H9 (cell line): Measurements from ENCODE around the gene SLC13A4. TPM values are rescaled to one million over a fixed set of nuclear protein-coding genes. Genes with fewer than 3 reads are reported as not detected.

ENCODE experiments used
- DNase-seq: peaks from one replicate; pipeline ENCODE4 v3.0.0-alpha.2; 2017
- H2AFZ ChIP-seq: one replicate; pipeline ENCODE4 v1.6.1; 2013; ENCODE audit warnings: mild to moderate bottlenecking, low read length, control low read depth, moderate library complexity
- H2AK5ac ChIP-seq: 2 replicates; pipeline ENCODE4 v1.6.1; 2013; ENCODE audit warnings: low read length, control low read depth, mixed read lengths; ENCODE audit not compliant: insufficient read length
- H2BK120ac ChIP-seq: one replicate; pipeline ENCODE4 v1.6.1; 2013; ENCODE audit warnings: low read depth, mild to moderate bottlenecking, low read length, control low read depth, inconsistent platforms; ENCODE audit not compliant: poor library complexity, severe bottlenecking
- H2BK12ac ChIP-seq: 2 replicates; pipeline ENCODE4 v1.6.1; 2013; ENCODE audit warnings: low read length, control low read depth, mixed read lengths, low read depth; ENCODE audit not compliant: insufficient read length
- H2BK15ac ChIP-seq: 2 replicates; pipeline ENCODE4 v1.6.1; 2013; ENCODE audit warnings: low read depth, low read length, control low read depth
- H2BK20ac ChIP-seq: one replicate; pipeline ENCODE4 v1.6.1; 2013; ENCODE audit warnings: low read depth, mild to moderate bottlenecking, low read length, control low read depth, inconsistent platforms; ENCODE audit not compliant: poor library complexity, severe bottlenecking
- H2BK5ac ChIP-seq: 2 replicates; pipeline ENCODE4 v1.6.1; 2013; ENCODE audit warnings: low read length, control low read depth, mixed read lengths; ENCODE audit not compliant: insufficient read length
- H3K14ac ChIP-seq: 2 replicates; pipeline ENCODE4 v1.6.1; 2013; ENCODE audit warnings: low read length, control low read depth; ENCODE audit not compliant: insufficient read depth
- H3K18ac ChIP-seq: 2 replicates; pipeline ENCODE4 v1.6.1; 2013; ENCODE audit warnings: low read depth, mild to moderate bottlenecking, mixed read lengths, low read length, control low read depth; ENCODE audit not compliant: insufficient read length
- H3K23ac ChIP-seq: 2 replicates; pipeline ENCODE4 v1.6.1; 2013; ENCODE audit warnings: low read length, control low read depth, mixed read lengths, low read depth; ENCODE audit not compliant: insufficient read length
- H3K23me2 ChIP-seq: 2 replicates; pipeline ENCODE4 v1.6.1; 2013; ENCODE audit warnings: low read depth, mild to moderate bottlenecking, mixed read lengths, low read length, control low read depth; ENCODE audit not compliant: insufficient read length, poor library complexity, severe bottlenecking
- H3K27ac ChIP-seq: 2 replicates; pipeline ENCODE4 v1.5.1; 2013; ENCODE audit warnings: low read length, control low read depth, mixed read lengths, low read depth; ENCODE audit not compliant: insufficient read length
- H3K27me3 ChIP-seq: 2 replicates; pipeline ENCODE4 v1.6.1; 2013; ENCODE audit warnings: low read length, control low read depth, inconsistent platforms; ENCODE audit not compliant: insufficient read depth
- H3K4ac ChIP-seq: 2 replicates; pipeline ENCODE4 v1.6.1; 2013; ENCODE audit warnings: low read depth, mild to moderate bottlenecking, control low read depth, inconsistent platforms, low read length, moderate library complexity
- H3K4me1 ChIP-seq: 2 replicates; pipeline ENCODE4 v1.6.1; 2013; ENCODE audit warnings: low read length, control low read depth, inconsistent platforms; ENCODE audit not compliant: insufficient read depth
- H3K4me2 ChIP-seq: 2 replicates; pipeline ENCODE4 v1.6.1; 2013; ENCODE audit warnings: low read length, control low read depth, mixed read lengths; ENCODE audit not compliant: insufficient read length, insufficient read depth
- H3K56ac ChIP-seq: 2 replicates; pipeline ENCODE4 v1.6.1; 2013; ENCODE audit warnings: low read depth, mild to moderate bottlenecking, mixed read lengths, low read length, control low read depth; ENCODE audit not compliant: insufficient read length
- H3K79me1 ChIP-seq: 2 replicates; pipeline ENCODE4 v1.6.1; 2013; ENCODE audit warnings: low read depth, mild to moderate bottlenecking, moderate library complexity, low read length, control low read depth, inconsistent platforms; ENCODE audit not compliant: insufficient read depth, poor library complexity, severe bottlenecking
- H3K79me2 ChIP-seq: 2 replicates; pipeline ENCODE4 v1.6.1; 2013; ENCODE audit warnings: low read length, control low read depth, inconsistent platforms; ENCODE audit not compliant: insufficient read depth
- H3K9ac ChIP-seq: 2 replicates; pipeline ENCODE4 v1.6.1; 2013; ENCODE audit warnings: low read length, control low read depth, mixed read lengths; ENCODE audit not compliant: insufficient read length; ENCODE audit errors: extremely low read depth
- H3K9me3 ChIP-seq: one replicate; pipeline ENCODE4 v1.6.1; 2013; ENCODE audit warnings: low read depth, low read length, inconsistent platforms; ENCODE audit not compliant: control insufficient read depth
- H3T11ph ChIP-seq: one replicate; pipeline ENCODE4 v1.6.1; 2013; ENCODE audit warnings: mild to moderate bottlenecking, low read length, control low read depth, inconsistent platforms
- H4K20me1 ChIP-seq: one replicate; pipeline ENCODE4 v1.6.1; 2013; ENCODE audit not compliant: control insufficient read depth, insufficient read length, insufficient read depth
- H4K5ac ChIP-seq: 2 replicates; pipeline ENCODE4 v1.6.1; 2013; ENCODE audit warnings: low read depth, mild to moderate bottlenecking, mixed read lengths, low read length, control low read depth; ENCODE audit not compliant: insufficient read length
- H4K8ac ChIP-seq: replicated peaks from 2 replicates; pipeline ENCODE4 v1.6.1; 2013; ENCODE audit warnings: low read length, control low read depth, mixed read lengths, low read depth; ENCODE audit not compliant: insufficient read length
- H4K91ac ChIP-seq: 2 replicates; pipeline ENCODE4 v1.6.1; 2013; ENCODE audit warnings: low read depth, mild to moderate bottlenecking, moderate library complexity, mixed read lengths, low read length, control low read depth; ENCODE audit not compliant: insufficient read length
- H3K27ac Mint-ChIP-seq, 3 experiments: 2 replicates in 2 of 3; 3 replicates in 1 of 3; pipeline ENCODE4 v1.8.0; 2020 to 2021; ENCODE audit warnings: mixed read lengths in 3 of 3, mild to moderate bottlenecking in 1 of 3, moderate library complexity in 1 of 3
- H3K27me3 Mint-ChIP-seq: 2 replicates; pipeline ENCODE4 v1.8.0; 2021; ENCODE audit warnings: low read depth, mild to moderate bottlenecking, moderate library complexity, mixed read lengths
- H3K36me3 Mint-ChIP-seq, 3 experiments: 2 replicates in 2 of 3; 3 replicates in 1 of 3; pipeline ENCODE4 v1.8.0; 2020 to 2021; ENCODE audit warnings: low read depth in 3 of 3, mixed read lengths in 3 of 3; ENCODE audit not compliant: insufficient read depth in 1 of 3
- H3K4me1 Mint-ChIP-seq, 2 experiments: 2 replicates each; pipeline ENCODE4 v1.8.0; 2020; ENCODE audit warnings: mixed read lengths in 2 of 2
- H3K4me3 Mint-ChIP-seq, 2 experiments: 2 replicates in 1 of 2; 3 replicates in 1 of 2; pipeline ENCODE4 v1.8.0; 2020 to 2021; ENCODE audit warnings: mild to moderate bottlenecking in 2 of 2, mixed read lengths in 2 of 2, moderate library complexity in 1 of 2
- H3K9me3 Mint-ChIP-seq, 2 experiments: 2 replicates in 1 of 2; 3 replicates in 1 of 2; pipeline ENCODE4 v1.8.0; 2020; ENCODE audit warnings: mild to moderate bottlenecking in 2 of 2, mixed read lengths in 2 of 2, moderate library complexity in 1 of 2
- WGBS: extraction: QIAGEN DNeasy Blood & Tissue Kit; methylation state at CpG from one replicate; pipeline ENCODE4 v1.1.7; 2013; ENCODE audit warnings: missing lambda C conversion rate, low lambda C conversion rate, mixed read lengths; ENCODE audit not compliant: insufficient read length; ENCODE audit errors: extremely low coverage; 5-methylcytosine and 5-hydroxymethylcytosine counted together
- total RNA-seq: library from RNA; stranded (reverse); gene quantifications from 2 replicates; pipeline ENCODE4 v1.2.1, GENCODE V29; 2021
- TF ChIP-seq, protein P1 (sequence below): fragments of 200-600 bp; sonication (generic); conservative IDR thresholded peaks from 3 replicates; pipeline ENCODE4 v1.8.0; 2021; ENCODE audit warnings: antibody characterized with exemption, mild to moderate bottlenecking

Gene SLC13A4
- total RNA-seq, 1 experiment from 2014 or later = 3.5 TPM

DNA sequence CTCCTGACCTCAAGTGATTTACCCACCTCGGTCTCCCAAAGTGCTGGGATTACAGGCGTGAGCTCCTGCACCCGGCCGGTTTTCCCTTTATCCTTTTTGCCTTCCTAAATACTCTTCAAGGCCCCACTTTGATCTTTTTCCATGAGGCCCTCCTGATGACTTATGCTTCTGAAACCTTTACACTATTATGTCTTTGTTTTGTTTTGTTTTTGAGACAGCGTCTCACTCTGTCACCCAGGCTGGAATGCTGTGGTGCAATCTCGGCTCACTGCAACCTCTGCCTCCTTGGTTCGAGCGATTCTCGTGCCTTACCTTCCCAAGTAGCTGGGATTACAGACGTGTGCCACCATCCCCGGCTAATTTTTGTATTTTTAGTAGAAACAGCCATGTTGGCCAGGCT is 61.8 kb downstream of the SLC13A4 start:
- Histone ChIP-seq H3K79me2 (peaks cover 7% of the 10 kb centered on the region; the same call in 1 of the 2 replicates), H3K9ac (no peak overlapping the region), H3K18ac (no peak overlapping the region), H3T11ph (no peak overlapping the region), H3K79me1 (peaks cover 7% of the 10 kb centered on the region), H3K9me3 (no peaks in the 10 kb centered on the region), H3K27me3 (no peaks in the 10 kb centered on the region), H3K4me2 (no peak overlapping the region), H2BK15ac (no peak overlapping the region), H3K23ac (no peak overlapping the region), H4K8ac (no peak overlapping the region), H4K20me1 (no peaks in the 10 kb centered on the region), H2BK12ac (no peak overlapping the region), H3K4ac (no peak overlapping the region), H4K91ac (no peak overlapping the region), H2BK5ac (no peak overlapping the region), H2BK120ac (no peak overlapping the region), H2AFZ (no peak overlapping the region), H3K27ac (no peak overlapping the region), H3K4me1 (no peaks in the 10 kb centered on the region), H3K23me2 (peaks cover 3% of the 10 kb centered on the region), H3K56ac (no peak overlapping the region), H2BK20ac (no peak overlapping the region), H4K5ac (no peak overlapping the region), H3K14ac (no peak overlapping the region), H2AK5ac (no peak overlapping the region)
- no CpG with 5 or more reads among the region's 11 CpGs for WGBS
- peaks cover 0 to 7% of the 10 kb centered on the region in 2 experiments; a peak in 2 of 5 replicates for H3K9me3 Mint-ChIP-seq
- peaks cover 16 to 23% (median 18%) of the 10 kb centered on the region in 3 experiments for H3K36me3 Mint-ChIP-seq
- TF ChIP-seq, protein P1, sequence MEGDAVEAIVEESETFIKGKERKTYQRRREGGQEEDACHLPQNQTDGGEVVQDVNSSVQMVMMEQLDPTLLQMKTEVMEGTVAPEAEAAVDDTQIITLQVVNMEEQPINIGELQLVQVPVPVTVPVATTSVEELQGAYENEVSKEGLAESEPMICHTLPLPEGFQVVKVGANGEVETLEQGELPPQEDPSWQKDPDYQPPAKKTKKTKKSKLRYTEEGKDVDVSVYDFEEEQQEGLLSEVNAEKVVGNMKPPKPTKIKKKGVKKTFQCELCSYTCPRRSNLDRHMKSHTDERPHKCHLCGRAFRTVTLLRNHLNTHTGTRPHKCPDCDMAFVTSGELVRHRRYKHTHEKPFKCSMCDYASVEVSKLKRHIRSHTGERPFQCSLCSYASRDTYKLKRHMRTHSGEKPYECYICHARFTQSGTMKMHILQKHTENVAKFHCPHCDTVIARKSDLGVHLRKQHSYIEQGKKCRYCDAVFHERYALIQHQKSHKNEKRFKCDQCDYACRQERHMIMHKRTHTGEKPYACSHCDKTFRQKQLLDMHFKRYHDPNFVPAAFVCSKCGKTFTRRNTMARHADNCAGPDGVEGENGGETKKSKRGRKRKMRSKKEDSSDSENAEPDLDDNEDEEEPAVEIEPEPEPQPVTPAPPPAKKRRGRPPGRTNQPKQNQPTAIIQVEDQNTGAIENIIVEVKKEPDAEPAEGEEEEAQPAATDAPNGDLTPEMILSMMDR = no peak
- DNase-seq = no peak
- H3K4me1 Mint-ChIP-seq = peaks cover 16 to 21% of the 10 kb centered on the region in 2 experiments
- H3K27ac Mint-ChIP-seq = peak overlapping the region in 1 of 3 experiments; percentile 28; a peak in 1 of 7 replicates
- no peak overlapping the region for H3K4me3 Mint-ChIP-seq
- H3K27me3 Mint-ChIP-seq = no peaks in the 10 kb centered on the region
